HG03521 (cell line): ENCODE results near the gene LTBP2.

Experiments
- ATAC-seq: cut with Tn5 transposase; IDR thresholded peaks from one replicate; pipeline ENCODE4 v1.9.1; 2021; ENCODE audit warnings: mild to moderate bottlenecking, moderate library complexity; ENCODE audit not compliant: unreplicated experiment

The LTBP2 gene

DNA sequence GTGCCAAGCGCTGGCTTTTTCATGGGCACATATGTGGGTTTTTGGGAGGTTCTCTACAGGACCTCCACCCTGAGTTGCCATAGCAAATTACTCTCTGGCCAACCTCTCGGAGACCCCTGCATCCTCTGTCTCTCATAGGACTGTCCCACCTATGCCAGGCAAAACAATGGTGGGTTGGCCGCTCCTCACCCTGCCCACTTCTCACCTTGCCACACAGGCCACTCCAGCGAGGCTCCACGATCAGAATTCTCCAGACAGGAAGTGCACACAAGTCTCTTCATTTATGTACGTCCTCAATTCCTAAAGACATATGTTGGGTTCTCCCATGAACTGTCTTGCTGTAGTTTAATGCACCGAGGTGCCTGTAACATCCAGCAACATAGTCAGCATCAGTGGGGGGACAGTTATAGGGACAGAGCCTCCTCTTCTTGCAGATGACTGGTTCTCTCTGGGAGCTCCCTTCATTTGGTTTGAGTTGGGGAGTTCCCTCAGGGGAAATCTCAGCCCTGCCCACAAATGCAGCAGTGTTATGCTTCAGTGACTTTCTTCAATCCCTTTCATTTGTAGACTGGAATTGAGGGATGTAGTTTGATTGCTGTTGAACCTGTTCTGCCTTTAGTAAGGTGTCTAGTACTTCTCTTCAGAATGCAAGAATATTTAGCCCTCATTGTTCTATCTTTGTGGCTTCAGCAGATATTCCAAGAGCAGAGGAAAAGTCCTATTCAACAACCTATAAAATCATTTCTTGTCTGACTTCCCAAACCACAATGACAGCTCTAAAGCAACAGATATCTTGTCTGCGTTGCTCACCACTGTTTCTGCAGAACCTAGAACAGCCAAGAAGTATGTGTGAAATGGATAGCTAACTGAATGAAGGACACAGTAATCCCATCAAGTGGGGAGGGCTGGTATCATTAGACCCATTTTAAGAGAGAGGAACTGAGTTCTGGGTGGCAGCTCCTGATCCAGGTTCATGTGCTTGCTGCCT is 2.8 kb upstream of the LTBP2 start:
- ATAC-seq = no peak

DNA sequence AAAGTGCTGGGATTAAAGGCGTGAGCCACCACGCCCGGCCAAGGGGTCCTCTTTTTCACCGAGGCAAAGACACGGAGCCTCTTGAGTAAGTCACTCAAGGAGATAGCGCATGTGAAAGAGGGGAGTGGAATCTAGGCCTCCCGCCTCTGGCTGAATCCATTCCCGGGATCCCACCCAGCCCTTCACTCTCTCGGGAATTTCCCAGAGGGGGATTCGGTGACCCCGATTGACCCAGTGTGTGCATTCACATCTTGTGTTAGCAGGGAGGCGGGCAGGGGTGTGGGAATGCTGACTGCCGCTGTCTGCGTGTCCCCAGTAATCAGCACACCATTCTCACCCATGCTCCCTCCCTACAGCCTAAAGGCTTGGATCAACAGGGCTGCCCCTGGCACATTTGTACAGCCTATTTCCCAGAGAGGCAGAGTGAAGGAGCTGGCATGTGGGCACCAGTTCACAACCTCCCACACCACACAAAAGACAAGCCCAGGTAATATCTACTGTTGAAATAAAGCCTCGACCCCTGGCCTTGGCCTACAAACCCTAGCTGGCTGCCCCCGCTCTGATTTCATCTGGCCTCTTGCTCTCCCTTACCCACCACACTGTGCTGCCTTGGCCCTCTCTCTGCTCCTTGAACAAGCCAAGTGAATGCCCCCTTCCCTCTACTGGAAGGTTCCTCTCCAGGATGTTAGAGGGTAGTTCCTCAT is 1.3 kb upstream of the LTBP2 start:
- no peak for ATAC-seq

DNA sequence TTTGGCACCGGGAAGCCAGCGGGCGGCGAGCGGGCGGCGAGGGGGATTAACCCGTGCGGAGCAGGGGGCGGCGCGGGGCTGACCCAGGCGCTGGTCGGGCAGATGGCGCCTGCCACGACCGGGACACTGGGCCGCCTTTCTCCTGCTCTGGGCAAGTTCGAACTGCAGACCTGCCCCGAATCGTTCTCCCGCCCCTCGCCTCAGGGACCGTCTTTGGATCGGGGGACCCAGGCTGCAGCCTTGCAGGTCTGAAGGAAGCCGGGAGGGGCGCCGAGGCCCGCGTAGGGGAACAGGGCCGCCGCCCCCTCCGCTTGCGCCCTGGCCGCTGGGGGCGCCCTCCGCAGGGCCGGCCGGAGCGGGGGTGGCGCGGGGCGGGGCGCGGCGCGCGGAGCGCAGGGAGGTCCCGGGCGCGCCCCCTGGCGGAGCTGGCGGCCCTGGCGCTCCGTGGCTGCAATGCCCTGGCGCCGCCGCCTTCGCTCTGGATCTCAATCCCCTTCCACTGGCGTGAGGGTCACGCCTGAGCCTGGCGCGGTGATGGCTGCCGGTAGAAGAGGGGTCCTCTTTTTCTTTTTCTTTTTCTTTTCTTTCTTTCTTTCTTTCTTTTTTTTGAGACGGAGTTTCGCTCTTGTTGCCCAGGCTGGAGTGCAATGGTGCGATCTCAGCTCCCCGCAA is 449 bp upstream of the LTBP2 start:
- peak; percentile 67 for ATAC-seq

DNA sequence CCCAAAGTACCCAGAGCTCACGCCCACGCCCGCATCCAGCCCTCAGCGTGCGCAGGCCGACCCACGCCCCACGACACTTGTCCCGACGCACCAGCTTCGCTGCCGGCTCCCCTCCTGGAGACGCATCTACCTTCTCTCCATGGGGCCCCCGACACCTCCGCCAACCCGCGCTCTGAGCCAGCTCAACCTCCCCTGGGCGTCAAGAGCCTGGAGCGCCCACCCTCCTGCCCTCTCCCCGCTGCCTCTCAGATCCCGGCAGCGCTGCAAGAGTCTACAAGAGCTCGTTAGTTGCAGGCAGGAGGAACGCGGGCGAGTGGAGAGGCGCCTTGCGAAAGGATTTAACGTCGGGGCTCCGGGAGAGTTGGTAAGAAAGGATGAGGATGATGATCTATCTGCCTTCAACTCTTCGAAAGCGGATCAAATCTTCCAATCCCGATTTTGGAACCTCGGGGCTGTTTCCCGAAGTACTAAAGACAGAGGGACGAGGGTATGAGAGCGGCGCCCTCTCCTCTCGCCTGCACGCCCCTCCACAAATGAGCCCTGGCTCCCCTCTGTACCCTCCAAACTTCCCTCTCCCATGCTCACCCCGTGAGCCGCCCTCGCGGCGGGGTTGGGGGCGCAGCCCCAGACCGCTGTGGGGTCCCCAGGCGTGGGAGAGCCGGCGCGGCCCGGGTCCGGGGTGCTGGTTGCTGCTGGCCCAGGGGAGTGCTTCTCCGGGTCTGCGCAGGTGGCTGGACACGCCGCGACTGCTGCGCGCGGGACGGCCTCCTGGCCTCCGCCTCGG is 979 bp downstream of the LTBP2 start:
- no peak for ATAC-seq

DNA sequence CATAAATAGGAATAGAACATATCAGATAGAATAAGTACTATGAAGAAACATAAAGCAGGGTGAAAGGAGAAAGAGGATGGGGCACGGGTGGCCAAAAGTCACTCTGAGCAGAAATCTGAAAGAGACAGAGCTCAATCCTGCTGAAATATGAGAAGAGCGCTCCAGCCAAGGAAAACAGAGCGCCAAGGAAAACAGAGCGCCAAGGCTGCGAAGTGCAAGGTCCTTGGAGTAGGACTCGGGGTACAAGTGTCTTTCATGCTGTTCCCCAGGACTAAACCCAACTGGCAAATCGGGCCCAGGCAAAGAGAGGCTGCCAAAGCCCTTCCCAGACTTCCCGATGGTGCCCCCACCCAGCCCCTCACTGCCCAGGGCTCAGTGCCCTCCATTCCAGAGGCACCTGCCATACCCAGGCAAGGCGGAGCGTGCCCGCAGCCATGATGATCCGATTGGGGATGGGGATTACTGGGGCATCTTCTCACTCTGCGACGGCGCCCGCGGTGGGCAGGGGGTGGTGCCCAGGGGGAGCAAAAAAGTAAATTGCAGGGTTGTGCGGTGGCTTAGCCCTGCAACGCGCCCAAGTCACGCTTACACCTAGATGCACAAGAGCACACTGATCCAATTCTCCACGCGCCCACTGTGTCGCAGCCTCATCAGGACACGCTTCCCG is 1.7 kb downstream of the LTBP2 start:
- no peak for ATAC-seq

DNA sequence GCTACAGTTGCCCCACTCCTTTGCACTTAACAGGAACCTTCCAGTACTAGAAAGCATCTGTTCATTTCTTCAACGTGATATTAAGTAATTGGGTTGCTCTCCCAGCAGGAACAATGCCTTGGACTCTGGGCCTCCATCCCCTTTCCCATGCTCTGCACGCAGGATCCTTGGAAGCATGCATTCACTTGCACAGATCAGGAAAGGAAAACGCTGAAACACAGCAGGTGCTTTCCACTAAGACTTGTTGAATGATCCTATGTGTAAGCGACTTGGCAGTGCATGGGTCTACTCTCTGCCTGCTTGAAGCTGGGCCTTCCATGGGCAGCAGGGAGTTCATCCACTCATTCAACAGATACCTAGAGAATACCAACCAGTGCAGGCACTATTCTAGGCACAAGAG is 2.3 kb downstream of the LTBP2 start:
- ATAC-seq = no peak

DNA sequence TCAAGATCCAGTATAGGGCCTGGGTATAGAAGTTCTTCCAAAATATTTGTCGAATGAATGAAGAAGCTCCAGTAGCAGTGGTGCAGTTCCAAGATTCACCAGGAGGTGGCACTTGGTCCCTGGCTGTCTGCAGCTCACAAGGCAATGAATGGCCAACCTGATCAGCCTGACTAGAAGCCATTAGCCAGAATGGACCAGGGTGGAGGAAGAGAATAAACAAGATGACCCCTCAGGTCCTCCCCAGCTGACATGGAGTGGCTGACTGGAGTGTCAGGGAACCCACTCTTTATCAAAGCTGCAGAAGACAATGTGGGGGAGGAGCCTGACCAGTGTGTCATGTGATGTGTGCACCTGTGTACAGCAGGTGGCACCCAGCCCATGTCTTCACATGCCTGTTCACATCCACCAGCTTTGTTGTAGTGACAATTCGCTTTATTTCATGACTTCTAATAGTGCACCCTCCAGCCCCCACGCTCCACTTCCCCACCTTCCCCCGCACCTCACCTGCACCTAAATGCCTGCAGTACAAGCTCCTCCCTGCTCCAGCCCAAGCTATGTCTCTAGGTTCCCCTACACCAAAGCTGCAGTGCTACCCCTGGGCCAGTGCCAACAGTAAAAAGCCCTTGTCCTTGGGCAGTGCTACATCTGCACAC is 3.0 kb downstream of the LTBP2 start:
- ATAC-seq = no peak

DNA sequence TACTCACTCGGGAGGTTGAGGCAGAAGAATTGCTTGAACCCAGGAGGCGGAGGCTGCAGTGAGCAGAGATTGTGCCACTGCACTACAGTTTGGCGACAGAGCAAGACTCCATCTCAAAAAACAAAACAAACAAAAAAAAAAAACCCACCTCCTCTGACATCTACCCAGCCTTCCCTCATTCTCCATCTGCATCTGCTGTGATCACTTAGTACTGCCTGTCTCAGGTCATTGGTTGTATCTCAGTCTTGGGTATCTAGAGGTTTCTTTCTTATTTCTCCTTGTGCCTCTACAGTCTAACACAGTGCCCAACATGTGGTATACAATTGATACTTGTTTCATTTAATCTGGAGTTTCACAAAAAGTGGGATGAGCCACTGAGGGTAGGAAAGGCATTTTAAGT is 5.3 kb downstream of the LTBP2 start:
- no peak for ATAC-seq

DNA sequence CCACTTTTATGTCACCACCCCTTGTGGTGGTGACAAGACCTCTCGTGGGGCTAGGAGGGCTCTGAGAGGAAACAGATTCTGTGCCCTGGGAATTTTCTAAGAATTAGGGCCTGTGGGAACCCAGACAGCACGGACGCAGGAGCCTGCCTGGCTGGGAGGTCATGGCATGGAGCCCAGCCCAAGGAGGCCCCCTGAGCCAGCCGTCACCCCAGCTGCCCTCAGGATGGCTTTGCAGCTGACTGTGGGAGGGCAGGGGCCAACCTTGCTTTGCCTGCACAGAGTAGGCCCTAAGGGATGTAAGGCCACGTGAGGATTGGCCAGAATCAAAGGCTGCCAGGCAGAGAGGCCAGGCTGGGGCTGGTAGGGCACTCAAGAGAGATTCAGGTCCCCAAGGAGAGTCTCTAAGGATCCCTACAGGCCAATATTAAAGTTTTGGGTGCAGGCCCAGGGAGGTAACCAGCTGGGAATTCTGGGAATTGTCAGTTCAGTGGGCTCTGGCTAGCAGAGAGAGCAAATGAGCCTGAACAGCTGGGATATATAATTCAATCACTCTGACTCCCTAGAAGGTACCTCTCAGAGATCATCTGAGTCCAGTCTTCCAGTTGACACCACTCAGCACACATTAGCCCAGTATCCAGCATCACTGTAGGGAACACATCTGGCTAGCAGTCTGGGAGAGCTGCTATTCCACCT is 6.4 kb downstream of the LTBP2 start:
- no peak for ATAC-seq

DNA sequence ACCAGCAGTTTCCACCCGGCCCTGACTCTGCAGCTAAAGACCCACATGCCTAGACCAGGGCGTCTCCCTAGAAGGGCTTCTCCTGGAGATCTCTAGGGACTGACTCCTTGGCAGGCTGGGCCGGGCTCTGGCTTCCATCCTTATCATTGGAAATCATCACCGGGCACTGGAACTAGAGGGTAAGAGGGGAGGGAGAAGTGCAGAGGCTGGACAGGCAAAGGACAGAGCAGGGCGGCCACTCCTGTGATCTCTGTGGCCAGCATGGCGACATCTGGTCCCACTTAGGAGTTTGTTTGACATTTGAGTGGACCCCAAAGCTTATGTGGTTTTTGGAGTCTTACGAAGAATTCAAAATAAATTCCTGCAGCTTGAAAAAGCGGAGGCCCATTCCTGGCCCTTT is 7.1 kb downstream of the LTBP2 start:
- ATAC-seq = no peak

DNA sequence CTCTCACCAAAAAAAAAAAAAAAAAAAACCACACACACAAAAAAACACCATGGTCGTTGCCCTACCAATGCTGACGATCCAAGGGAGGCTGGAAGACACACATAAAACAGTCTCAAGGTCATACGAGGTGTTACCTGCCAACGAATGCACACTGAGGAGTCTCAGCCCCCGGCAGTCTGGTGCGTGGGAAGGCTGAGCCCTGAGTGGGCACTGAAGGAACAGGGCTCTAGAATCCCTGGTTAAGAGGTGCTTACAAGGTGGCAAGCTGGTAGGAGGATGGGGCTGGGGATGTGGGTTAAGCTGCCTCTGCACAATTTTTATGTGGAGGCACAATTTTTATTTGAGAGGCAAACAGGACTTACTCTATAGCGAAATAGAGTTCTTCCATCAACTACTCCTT is 7.9 kb downstream of the LTBP2 start:
- no peak for ATAC-seq

DNA sequence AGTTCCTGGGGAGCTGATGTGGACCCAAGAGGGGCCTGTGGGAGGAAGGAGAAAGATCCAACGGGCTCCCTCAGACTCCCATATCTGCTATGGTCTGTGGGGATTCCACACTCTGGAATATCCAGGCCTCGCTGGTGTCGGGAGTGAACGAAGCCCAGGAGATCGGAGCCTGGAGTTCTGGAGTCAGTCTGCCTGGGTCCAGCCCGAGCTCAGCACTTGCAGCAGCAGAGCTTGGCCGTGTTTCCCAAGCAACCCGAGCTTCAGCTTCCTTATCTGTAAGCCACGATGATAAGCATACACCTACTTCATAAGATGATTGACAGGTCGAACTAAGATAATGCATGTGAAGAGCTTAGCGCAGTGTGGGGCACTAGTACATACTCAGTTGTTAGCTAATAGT is 10.1 kb downstream of the LTBP2 start:
- no peak for ATAC-seq

DNA sequence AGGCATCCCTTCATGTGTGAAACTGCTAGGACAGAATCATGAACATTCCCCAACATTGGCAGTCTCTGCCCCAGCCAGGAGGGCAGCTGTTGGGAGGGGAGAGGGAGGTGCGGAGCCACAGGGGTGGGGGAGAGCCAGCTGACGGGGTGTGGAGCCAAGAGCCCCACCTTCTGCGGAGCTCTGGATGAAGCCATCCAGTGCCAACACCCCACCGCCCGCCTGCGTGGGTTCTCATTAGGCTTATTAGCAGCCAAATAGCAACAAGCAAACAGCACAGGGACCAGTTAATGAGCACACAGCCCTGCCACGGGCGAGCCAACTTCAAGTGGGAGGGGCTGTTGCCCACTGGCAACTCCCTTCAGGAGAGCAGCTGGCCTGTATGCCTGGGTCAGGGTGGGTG is 12.1 kb downstream of the LTBP2 start:
- no peak for ATAC-seq

DNA sequence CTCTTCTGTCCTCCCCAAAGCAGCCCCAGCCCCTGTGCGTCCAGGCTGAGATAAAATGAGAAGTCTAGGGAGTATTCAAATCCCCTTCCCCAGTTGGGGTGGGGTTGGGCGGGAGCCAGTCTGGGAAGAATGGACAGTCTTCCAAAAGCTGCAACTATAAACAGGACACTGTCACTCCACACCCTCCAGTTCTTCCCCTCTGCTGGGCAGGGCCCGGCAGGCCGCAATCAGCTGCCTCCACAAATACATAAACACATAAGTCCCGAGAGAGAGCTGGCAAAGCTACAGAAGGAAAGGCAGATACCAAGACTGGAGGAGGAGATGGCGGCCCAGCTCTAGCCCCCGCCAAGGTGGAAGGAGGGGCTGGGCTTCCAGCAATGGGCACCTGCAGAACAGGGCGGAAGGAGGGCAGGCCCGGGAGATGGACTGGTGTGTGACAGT is 12.7 kb downstream of the LTBP2 start:
- ATAC-seq = no peak

DNA sequence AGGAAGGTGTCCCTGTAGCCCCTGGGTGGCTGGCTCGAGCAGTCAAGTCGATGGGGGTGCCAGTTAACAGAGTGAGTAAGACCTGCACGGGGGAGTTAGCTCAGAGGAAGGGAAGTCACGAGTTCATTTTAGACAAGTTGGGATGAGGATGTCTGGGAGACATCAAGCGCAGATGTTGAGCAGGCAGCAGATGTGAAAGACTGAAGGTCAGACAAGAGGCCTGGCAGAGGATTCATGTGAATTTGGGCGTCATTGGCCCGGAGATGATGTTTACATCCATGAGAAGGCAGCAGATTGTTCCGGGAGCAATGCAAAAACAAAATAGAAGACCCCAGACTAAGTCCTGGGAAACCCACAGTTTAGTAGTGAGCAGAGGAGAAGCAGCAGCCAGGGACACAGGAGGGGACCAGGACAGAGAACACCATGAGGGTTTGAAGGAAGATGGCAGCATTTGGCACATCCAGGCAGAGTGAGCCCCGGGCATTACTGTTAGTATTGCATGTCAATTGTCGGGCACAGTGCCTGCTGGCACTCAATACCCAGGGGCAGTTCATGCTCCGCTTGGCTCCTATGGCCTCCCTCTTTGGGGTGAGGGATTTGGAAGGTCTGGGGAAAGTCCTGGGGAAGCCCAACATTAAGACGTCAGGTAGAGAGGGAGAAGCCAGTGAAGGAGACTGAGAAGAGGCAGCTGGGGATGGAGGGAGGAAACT is 15.1 kb downstream of the LTBP2 start:
- no peak for ATAC-seq

DNA sequence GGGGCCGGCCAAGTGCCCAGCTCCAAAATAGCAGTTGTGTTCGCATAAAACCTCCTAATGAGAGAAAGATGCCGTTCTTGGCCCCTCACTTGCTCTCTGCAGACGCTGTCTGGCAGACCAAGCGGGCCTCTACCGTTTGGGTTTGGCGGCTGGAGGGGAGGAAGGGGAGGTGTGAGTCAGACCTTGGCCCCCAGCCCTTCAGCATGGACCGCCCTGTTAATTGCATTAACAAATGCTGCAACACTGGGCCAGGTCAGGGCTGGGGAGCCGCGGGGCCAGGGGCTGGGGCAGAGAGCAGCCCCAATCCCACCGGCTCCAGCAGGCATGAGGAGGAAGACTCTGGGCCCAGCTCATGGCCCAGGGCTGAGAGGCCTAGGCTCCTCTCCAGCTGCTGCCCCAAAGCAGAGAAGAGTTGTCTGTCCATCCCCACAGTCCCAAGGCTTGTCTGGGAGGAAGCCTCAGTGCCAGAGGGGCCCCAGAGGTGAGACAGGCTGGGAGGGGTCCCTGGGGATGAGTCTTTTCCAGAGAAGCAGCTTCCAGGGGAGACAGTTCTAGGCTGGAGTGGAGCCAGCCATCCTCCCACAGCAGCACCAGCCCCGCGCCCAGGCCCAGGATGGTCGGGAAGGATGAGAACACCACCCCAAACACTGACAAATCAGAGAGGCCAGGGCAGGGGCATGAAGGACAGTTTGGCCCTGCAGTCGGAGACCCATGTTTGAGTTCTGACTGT is 16.9 kb downstream of the LTBP2 start:
- no peak for ATAC-seq

DNA sequence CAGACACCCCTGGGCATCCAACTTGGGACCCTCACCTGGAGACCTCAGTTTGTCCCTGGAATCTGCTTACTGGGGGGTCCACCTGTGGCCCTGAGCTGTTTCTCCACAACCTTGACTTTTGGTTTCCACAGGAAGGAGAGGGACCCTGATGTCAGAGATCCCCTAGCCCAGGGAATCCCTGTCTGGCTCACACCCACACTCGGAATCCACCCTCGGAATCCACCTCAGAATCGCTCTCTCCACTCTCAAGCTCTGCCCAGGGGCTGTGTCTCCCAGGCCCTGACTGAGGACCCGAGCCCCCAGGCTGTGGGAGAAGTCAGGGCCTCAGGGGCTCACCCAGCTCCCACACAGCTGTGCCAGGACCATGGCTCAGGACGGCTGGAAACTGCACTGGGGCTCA is 17.4 kb downstream of the LTBP2 start:
- ATAC-seq = no peak

DNA sequence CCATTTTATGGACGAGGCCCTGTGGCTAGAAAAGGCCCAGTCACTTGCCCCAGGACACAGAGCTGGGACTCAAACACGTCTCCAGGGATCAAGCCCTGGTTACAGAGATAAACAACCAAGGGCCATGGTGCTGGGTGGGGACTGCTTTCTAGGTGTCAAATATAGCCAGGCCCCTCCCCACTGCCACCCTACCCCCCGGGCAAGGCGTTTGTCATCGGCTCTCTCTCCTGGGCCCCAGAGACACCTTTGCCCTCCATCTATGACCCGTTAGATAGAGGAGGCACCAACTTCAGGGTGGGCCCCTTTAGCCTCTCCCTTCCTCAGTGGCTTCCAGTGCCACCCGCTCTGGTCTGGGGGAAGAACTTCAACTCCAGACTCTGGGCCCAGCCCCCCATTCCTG is 18.0 kb downstream of the LTBP2 start:
- ATAC-seq = no peak
